ENCODE data around the gene KLK4. TPM values are rescaled to one million over a fixed set of nuclear protein-coding genes. Genes with fewer than 3 reads are reported as not detected.

Gene KLK4
- total RNA-seq (ENCODE audit: low replicate concordance), result not detected in 2 replicates

GRCh38 chr19:50911206-50912101, at the start of gene KLK4:
Gene KLK4 (minus strand): TSS chr19:50911395. CDS start chr19:50910738, 657 bp downstream.

GRCh38 chr19:50952910-50953309, 41.7 kb upstream of the KLK4 start, which contains the start of gene KLK5:
Gene KLK5 (minus strand): TSS chr19:50953038. CDS start chr19:50952657, 381 bp downstream.

GRCh38 chr19:50873056-50873455, 38.1 kb downstream of the KLK4 start, which contains the start of gene KLK2:
Gene KLK2 (plus strand): TSS chr19:50873439. CDS start chr19:50873474, 35 bp downstream.

Other genes with a start within 250 kb of the KLK4 start
- 0.68 and 1.3 TPM in 2 replicates for gene SHANK1, start 191.6 kb downstream of the KLK4 start, total RNA-seq (ENCODE audit: low replicate concordance)
- gene CLEC11A, start 188.0 kb downstream of the KLK4 start, total RNA-seq (ENCODE audit: low replicate concordance), result 17.4 and 28.9 TPM in 2 replicates
- not detected in 2 replicates for gene GPR32, start 140.9 kb downstream of the KLK4 start, total RNA-seq (ENCODE audit: low replicate concordance)
- gene ACP4, start 121.0 kb downstream of the KLK4 start, total RNA-seq (ENCODE audit: low replicate concordance), result not detected in 2 replicates
- gene KLK1, start 87.6 kb downstream of the KLK4 start, total RNA-seq (ENCODE audit: low replicate concordance), result not detected in 2 replicates
- gene KLK15, start 77.8 kb downstream of the KLK4 start, total RNA-seq (ENCODE audit: low replicate concordance), result not detected in 2 replicates
- gene KLK3, start 56.5 kb downstream of the KLK4 start, total RNA-seq (ENCODE audit: low replicate concordance), result not detected in 2 replicates
- gene KLK2, start 38.0 kb downstream of the KLK4 start, total RNA-seq (ENCODE audit: low replicate concordance), result not detected in 2 replicates
- gene KLK5, start 41.6 kb upstream of the KLK4 start, total RNA-seq (ENCODE audit: low replicate concordance), result not detected in 2 replicates
- 0.08 TPM in 1 of 2 replicates, not detected in the other for gene KLK6, start 58.2 kb upstream of the KLK4 start, total RNA-seq (ENCODE audit: low replicate concordance)
- gene KLK7, start 72.5 kb upstream of the KLK4 start, total RNA-seq (ENCODE audit: low replicate concordance), result not detected in 2 replicates
- gene KLK8, start 90.2 kb upstream of the KLK4 start, total RNA-seq (ENCODE audit: low replicate concordance), result not detected in 2 replicates
- not detected in 2 replicates for gene KLK10, start 108.3 kb upstream of the KLK4 start, total RNA-seq (ENCODE audit: low replicate concordance)
- gene KLK11, start 115.2 kb upstream of the KLK4 start, total RNA-seq (ENCODE audit: low replicate concordance), result not detected in 2 replicates
- not detected in 2 replicates for gene KLK12, start 123.6 kb upstream of the KLK4 start, total RNA-seq (ENCODE audit: low replicate concordance)
- gene KLK13, start 153.7 kb upstream of the KLK4 start, total RNA-seq (ENCODE audit: low replicate concordance), result not detected in 2 replicates
- not detected in 2 replicates for gene KLK14, start 171.5 kb upstream of the KLK4 start, total RNA-seq (ENCODE audit: low replicate concordance)
- 1.9 and 5.3 TPM in 2 replicates for gene CTU1, start 197.0 kb upstream of the KLK4 start, total RNA-seq (ENCODE audit: low replicate concordance)
- not detected in 2 replicates for gene SIGLEC9, start 213.5 kb upstream of the KLK4 start, total RNA-seq (ENCODE audit: low replicate concordance)
- gene SIGLEC7, start 230.9 kb upstream of the KLK4 start, total RNA-seq (ENCODE audit: low replicate concordance), result not detected in 2 replicates